HepG2 (cell line): Measurements from ENCODE around the gene RGS19. TPM values are rescaled to one million over a fixed set of nuclear protein-coding genes. Genes with fewer than 3 reads are reported as not detected.

Experiments
- ARID2 ChIP-seq: sonication (generic); formaldehyde crosslinking; IDR thresholded peaks from 2 replicates; pipeline ENCODE4 v1.8.1; 2022; ENCODE audit warnings: mild to moderate bottlenecking, missing genetic modification reagents, borderline replicate concordance
- CREM ChIP-seq, 2 experiments: sonication (generic) in 1 of 2; formaldehyde crosslinking in 1 of 2; IDR thresholded peaks; 2 replicates each; pipeline versions ENCODE4 v1.4.0 to v1.6.1; 2016 to 2020; ENCODE audit warnings: antibody characterized with exemption in 1 of 2, mild to moderate bottlenecking in 1 of 2, missing genetic modification reagents in 1 of 2
- CTCF ChIP-seq: sonication (generic); formaldehyde crosslinking; IDR thresholded peaks from 2 replicates; pipeline ENCODE4 v1.5.0; 2020; ENCODE audit warnings: mild to moderate bottlenecking, missing genetic modification reagents, moderate library complexity
- EZH2 ChIP-seq: conservative IDR thresholded peaks from 2 replicates; pipeline ENCODE4 v1.6.1; 2012; ENCODE audit warnings: mild to moderate bottlenecking, low read depth, low read length, moderate library complexity
- FOXK1 ChIP-seq: sonication (generic); formaldehyde crosslinking; IDR thresholded peaks from 2 replicates; pipeline ENCODE4 v1.4.0; 2020; ENCODE audit warnings: low read depth, missing genetic modification reagents, borderline replicate concordance
- IRF2 ChIP-seq: IDR thresholded peaks from 2 replicates; pipeline ENCODE4 v1.6.1; 2018; ENCODE audit warnings: missing genetic modification reagents, missing compliant biosample characterization
- MTF1 ChIP-seq: sonication (generic); formaldehyde crosslinking; IDR thresholded peaks from 2 replicates; pipeline ENCODE4 v1.5.0; 2020; ENCODE audit warnings: missing genetic modification reagents
- RCOR2 ChIP-seq: IDR thresholded peaks from 2 replicates; pipeline ENCODE4 v1.6.1; 2016; ENCODE audit warnings: missing biosample characterization, missing genetic modification reagents
- RORA ChIP-seq: sonication (generic); formaldehyde crosslinking; IDR thresholded peaks from 2 replicates; pipeline ENCODE4 v1.5.0; 2020; ENCODE audit warnings: mild to moderate bottlenecking, missing genetic modification reagents, moderate library complexity
- STAT6 ChIP-seq: sonication (generic); formaldehyde crosslinking; IDR thresholded peaks from 2 replicates; pipeline ENCODE4 v1.4.0; 2020; ENCODE audit warnings: missing genetic modification reagents, mild to moderate bottlenecking, borderline replicate concordance
- YY1 ChIP-seq: IDR thresholded peaks from 2 replicates; pipeline ENCODE4 v1.6.1; 2011; ENCODE audit warnings: low read length, low read depth, moderate library complexity, mild to moderate bottlenecking; ENCODE audit not compliant: insufficient read depth, insufficient replicate concordance
- ZBTB25 ChIP-seq: IDR thresholded peaks from 2 replicates; pipeline ENCODE4 v1.6.1; 2018; ENCODE audit warnings: missing genetic modification reagents
- ZBTB43 ChIP-seq: sonication (generic); formaldehyde crosslinking; conservative IDR thresholded peaks from 2 replicates; pipeline ENCODE4 v1.4.0; 2020; ENCODE audit warnings: missing genetic modification reagents
- ZBTB44 ChIP-seq: sonication (generic); formaldehyde crosslinking; IDR thresholded peaks from 2 replicates; pipeline ENCODE4 v1.4.0; 2020; ENCODE audit warnings: missing genetic modification reagents
- ZNF20 ChIP-seq: sonication (generic); formaldehyde crosslinking; IDR thresholded peaks from 2 replicates; pipeline ENCODE4 v1.4.0; 2020; ENCODE audit warnings: mild to moderate bottlenecking, moderate library complexity, missing genetic modification reagents
- ZNF264 ChIP-seq: sonication (generic); formaldehyde crosslinking; IDR thresholded peaks from 2 replicates; pipeline ENCODE4 v1.4.0; 2020; ENCODE audit warnings: missing genetic modification reagents
- ZNF550 ChIP-seq: sonication (generic); formaldehyde crosslinking; IDR thresholded peaks from 2 replicates; pipeline ENCODE4 v1.4.0; 2020; ENCODE audit warnings: mild to moderate bottlenecking, missing genetic modification reagents, borderline replicate concordance
- ZNF773 ChIP-seq: sonication (generic); formaldehyde crosslinking; IDR thresholded peaks from 2 replicates; pipeline ENCODE4 v1.4.0; 2020; ENCODE audit warnings: missing genetic modification reagents, borderline replicate concordance
- ZNF781 ChIP-seq: sonication (generic); formaldehyde crosslinking; IDR thresholded peaks from 2 replicates; pipeline ENCODE4 v1.5.1; 2020; ENCODE audit warnings: borderline replicate concordance, mild to moderate bottlenecking, missing genetic modification reagents; ENCODE audit errors: not compliant biosample characterization
- polyA plus RNA-seq, 8 experiments: library from polyadenylated mRNA; depleted of rRNA in 3 of 8; stranded (reverse) in 7 of 8; unstranded in 1 of 8; fragments of >200 nt; fragmentation: Illumina TruSeq in 4 of 8; extraction: Trizol in 4 of 8; gene quantifications; 2 replicates each; pipeline versions ENCODE4 v1.2.1 to v1.2.3, GENCODE V29; 2011 to 2016; ENCODE audit warnings: low read depth in 4 of 8, missing spikeins in 1 of 8, mixed read lengths in 1 of 8; ENCODE audit not compliant: insufficient read depth in 1 of 8
- total RNA-seq, 5 experiments: library from RNA; depleted of rRNA; stranded (reverse); fragments of >200 nt; fragmentation: Illumina TruSeq; extraction: Trizol; gene quantifications; 2 replicates each; pipeline ENCODE4 v1.2.3, GENCODE V29; 2016; ENCODE audit warnings: low read depth in 1 of 5

RGS19 gene
- total and polyA plus RNA-seq, 2 of the 13 experiments (the other 11 are each of a cell fraction or from before 2014, with no cell fraction given): 10.7 to 11.9 TPM

- no peak for TF ChIP-seq STAT6
- no peak; the same call in 1 of the 2 replicates for TF ChIP-seq ZNF264 (CRISPR knock-in tag)
- TF ChIP-seq CREM (IDR thresholded peaks at IDR 0.05): no peak; the same call in 1 of the 2 replicates
- TF ChIP-seq CREM (CRISPR knock-in tag; IDR thresholded peaks at IDR 0.05): no peak
- TF ChIP-seq FOXK1: 0 out of 2 replicates have a peak, but pooled peaks have one; percentile 28
- TF ChIP-seq ZNF781 (CRISPR knock-in tag): peak; percentile 63
- TF ChIP-seq ZNF20 (CRISPR knock-in tag): no peak
- no peak for TF ChIP-seq ZBTB44 (CRISPR knock-in tag)
- no peak for TF ChIP-seq MTF1 (CRISPR knock-in tag)
- peak; percentile 28 for TF ChIP-seq CTCF (CRISPR knock-in tag)
- TF ChIP-seq RORA (CRISPR knock-in tag): no peak
- no peak for TF ChIP-seq YY1
- TF ChIP-seq IRF2 (CRISPR knock-in tag): 0 out of 2 replicates have a peak, but pooled peaks have one; percentile 19
- 0 out of 2 replicates have a peak, but pooled peaks have one; percentile 12 for TF ChIP-seq ZBTB25 (CRISPR knock-in tag)
- TF ChIP-seq RCOR2 (CRISPR knock-in tag): no peak
- no peak for TF ChIP-seq ZBTB43 (CRISPR knock-in tag)
- no peak for TF ChIP-seq ZNF773 (CRISPR knock-in tag)
- peak; percentile 74 for TF ChIP-seq ZNF550 (CRISPR knock-in tag)
- no peak for TF ChIP-seq EZH2
- no peak for TF ChIP-seq ARID2 (CRISPR knock-in tag)
Measured at GRCh38 chr20:64065062-64065973, 14.0 kb downstream of the RGS19 start (continued).
